Loucy (cell line): ENCODE measurements around the gene SFSWAP.

ENCODE experiments used
- H2AFZ ChIP-seq: fragments of 200-600 bp; sonication (generic); 2 replicates; pipeline ENCODE4 v1.6.0; 2016; ENCODE audit warnings: antibody characterized with exemption, mild to moderate bottlenecking, low read length, moderate library complexity
- H3F3A ChIP-seq: fragments of 200-600 bp; 2 replicates; pipeline ENCODE4 v1.6.0; 2016; ENCODE audit warnings: antibody characterized with exemption, low read depth, mild to moderate bottlenecking
- H3K27me3 ChIP-seq: fragments of 200-600 bp; sonication (generic); 2 replicates; pipeline ENCODE4 v1.6.1; 2014; ENCODE audit warnings: low read length, mild to moderate bottlenecking; ENCODE audit not compliant: insufficient read depth, poor library complexity, severe bottlenecking
- H3K36me3 ChIP-seq: fragments of 200-600 bp; sonication (generic); 2 replicates; pipeline ENCODE4 v1.6.1; 2016; ENCODE audit warnings: low read length; ENCODE audit not compliant: insufficient read depth
- H3K4me1 ChIP-seq: fragments of 200-600 bp; sonication (generic); 2 replicates; pipeline ENCODE4 v1.5.1; 2014; ENCODE audit warnings: low read length, mild to moderate bottlenecking; ENCODE audit not compliant: insufficient read depth, poor library complexity, severe bottlenecking
- H3K4me2 ChIP-seq: fragments of 200-600 bp; sonication (generic); 2 replicates; pipeline ENCODE4 v1.6.0; 2014; ENCODE audit warnings: antibody characterized with exemption, low read length, low read depth, mild to moderate bottlenecking; ENCODE audit not compliant: poor library complexity, severe bottlenecking
- H3K4me3 ChIP-seq: fragments of 200-600 bp; sonication (generic); 2 replicates; pipeline ENCODE4 v1.5.1; 2014; ENCODE audit warnings: low read length, mild to moderate bottlenecking, mixed read lengths; ENCODE audit not compliant: poor library complexity, severe bottlenecking
- H3K79me2 ChIP-seq: fragments of 200-600 bp; sonication (generic); 2 replicates; pipeline ENCODE4 v1.6.1; 2014; ENCODE audit warnings: low read length; ENCODE audit not compliant: insufficient read depth
- H3K9ac ChIP-seq: fragments of 200-600 bp; sonication (generic); 2 replicates; pipeline ENCODE4 v1.6.0; 2014; ENCODE audit warnings: mild to moderate bottlenecking, low read depth, low read length, moderate library complexity; ENCODE audit not compliant: poor library complexity, severe bottlenecking
- H3K9me2 ChIP-seq: fragments of 200-600 bp; sonication (generic); replicated peaks from 2 replicates; pipeline ENCODE4 v1.6.1; 2016; ENCODE audit warnings: low read depth, low read length, mixed read lengths
- H3K9me3 ChIP-seq: fragments of 200-600 bp; sonication (generic); 2 replicates; pipeline ENCODE4 v1.6.1; 2014; ENCODE audit warnings: mild to moderate bottlenecking, antibody characterized with exemption, low read length, low read depth; ENCODE audit not compliant: insufficient read depth
- H4K20me1 ChIP-seq: fragments of 200-600 bp; sonication (generic); 2 replicates; pipeline ENCODE4 v1.6.0; 2014; ENCODE audit warnings: antibody characterized with exemption, low read length, mild to moderate bottlenecking; ENCODE audit not compliant: insufficient read depth, poor library complexity, severe bottlenecking
- CTCF ChIP-seq: fragments of 200-600 bp; sonication (generic); conservative IDR thresholded peaks from 2 replicates; pipeline ENCODE4 v1.5.1; 2014; ENCODE audit warnings: mild to moderate bottlenecking, antibody characterized with exemption, low read length
- EZH2phosphoT487 ChIP-seq: fragments of 200-600 bp; IDR thresholded peaks from 2 replicates; pipeline ENCODE4 v1.6.1; 2018; ENCODE audit warnings: antibody characterized with exemption, mild to moderate bottlenecking, moderate library complexity, borderline replicate concordance

Gene SFSWAP

GRCh38 chr12:131745706-131746105 lies 34.8 kb downstream of the SFSWAP start:
- no peak overlapping the region for H2AFZ ChIP-seq
- no peak overlapping the region for H3K4me2 ChIP-seq
- no peaks in the 10 kb centered on the region for H3K27me3 ChIP-seq
- TF ChIP-seq EZH2phosphoT487 (no peak), CTCF (no peak)
- no peaks in the 10 kb centered on the region for H3K9me2 ChIP-seq
- peaks cover 80% of the 10 kb centered on the region; the same call in 1 of the 2 replicates for H3K36me3 ChIP-seq
- H3K9me3 ChIP-seq: peaks cover 20% of the 10 kb centered on the region
- no peaks in the 10 kb centered on the region for H3K79me2 ChIP-seq
- H4K20me1 ChIP-seq: no peaks in the 10 kb centered on the region
- H3K4me3 ChIP-seq: no peak overlapping the region
- no peaks in the 10 kb centered on the region for H3F3A ChIP-seq
- H3K9ac ChIP-seq: no peak overlapping the region
- no peaks in the 10 kb centered on the region for H3K4me1 ChIP-seq

- Histone ChIP-seq H3K9me3 (peaks cover 15% of the 10 kb centered on the region; the same call in 1 of the 2 replicates), H3K27me3 (no peaks in the 10 kb centered on the region), H3K4me2 (no peak overlapping the region), H3K9me2 (no peaks in the 10 kb centered on the region), H3K4me1 (no peaks in the 10 kb centered on the region), H3K79me2 (no peaks in the 10 kb centered on the region), H3K4me3 (no peak overlapping the region), H3K9ac (no peak overlapping the region), H4K20me1 (no peaks in the 10 kb centered on the region), H2AFZ (no peak overlapping the region), H3K36me3 (peaks cover 78% of the 10 kb centered on the region; the same call in 1 of the 2 replicates), H3F3A (no peaks in the 10 kb centered on the region)
- TF ChIP-seq EZH2phosphoT487: no peak
- no peak for TF ChIP-seq CTCF
These were observed 36.6 kb downstream of the SFSWAP start for GRCh38 chr12:131747276-131748177.

- Histone ChIP-seq H3K9me2 (no peaks in the 10 kb centered on the region), H3K27me3 (no peaks in the 10 kb centered on the region), H3F3A (no peaks in the 10 kb centered on the region), H3K79me2 (no peaks in the 10 kb centered on the region), H3K9ac (no peak overlapping the region), H4K20me1 (no peaks in the 10 kb centered on the region), H3K36me3 (peaks cover 75% of the 10 kb centered on the region; the same call in 1 of the 2 replicates), H3K9me3 (no peaks in the 10 kb centered on the region; the same call in 1 of the 2 replicates), H3K4me3 (no peak overlapping the region), H2AFZ (no peak overlapping the region), H3K4me2 (no peak overlapping the region), H3K4me1 (no peaks in the 10 kb centered on the region)
- no peak for TF ChIP-seq EZH2phosphoT487
- no peak for TF ChIP-seq CTCF
These were observed 38.9 kb downstream of the SFSWAP start for GRCh38 chr12:131749618-131750315.
